ENCODE data around the gene DOP1A. TPM values are rescaled to one million over a fixed set of nuclear protein-coding genes. Genes with fewer than 3 reads are reported as not detected.

The DOP1A gene
- total and polyA plus RNA-seq, 2 donors (not counting 1 experiment from before 2014, with no cell fraction given), result 9.4 to 28.3 TPM

- no peaks in the 10 kb centered on the region for H3K9me3 Mint-ChIP-seq (ENCODE audit: insufficient read depth)
- WGBS (ENCODE audit: insufficient coverage), result 100% methylated on average over 5 of the region's 5 CpGs
- no peak overlapping the region for H2AFZ ChIP-seq (ENCODE audit: insufficient read depth, low read depth, low read length, poor library complexity, severe bottlenecking)
Observed at GRCh38 chr6:83138118-83138722, 70.7 kb downstream of the DOP1A start.

More at GRCh38 chr6:83138118-83138722, 70.7 kb downstream of the DOP1A start:
- intact Hi-C loops (cut with micrococcal nuclease), result no loop called here
- no peak for TF ChIP-seq EZH2 (IDR thresholded peaks at IDR 0.05; ENCODE audit: borderline replicate concordance, insufficient read depth, low read depth, low read length, poor library complexity, severe bottlenecking)
- TF ChIP-seq CTCF (IDR thresholded peaks at IDR 0.05), result no peak
- Histone ChIP-seq H3K27ac (ENCODE audit: low read length in 2 of 2) (no peak overlapping the region), H3K9ac (ENCODE audit: low read length) (no peak overlapping the region), H3K4me1 (ENCODE audit: control insufficient read depth in 2 of 2, insufficient read depth in 2 of 2, low read length in 2 of 2) (no peaks in the 10 kb centered on the region), H3K79me2 (ENCODE audit: control insufficient read depth, insufficient read depth, low read length) (no peaks in the 10 kb centered on the region), H3K36me3 (replicated peaks in 1 of 2; ENCODE audit: control extremely low read depth in 1 of 2, control insufficient read depth in 1 of 2, extremely low read depth in 1 of 2, insufficient read depth in 2 of 2, low read length in 1 of 2) (peaks cover 17 to 32% of the 10 kb centered on the region in 2 experiments), H3K9me3 (ENCODE audit: control extremely low read depth in 1 of 3, control insufficient read depth in 2 of 3, insufficient read depth in 1 of 3, low read length in 2 of 3) (no peaks in the 10 kb centered on the region), H3K27me3 (replicated peaks in 1 of 4; ENCODE audit: control extremely low read depth in 1 of 4, control insufficient read depth in 3 of 4, insufficient read depth in 4 of 4, low read length in 3 of 4) (no peaks in the 10 kb centered on the region), H4K20me1 (ENCODE audit: control insufficient read depth, insufficient read depth, low read length, poor library complexity, severe bottlenecking) (no peaks in the 10 kb centered on the region), H3K4me2 (replicated peaks; ENCODE audit: low read depth, low read length, poor library complexity, severe bottlenecking) (no peak overlapping the region), H3K4me3 (ENCODE audit: control extremely low read depth in 1 of 5, extremely low read depth in 1 of 5, insufficient read depth in 1 of 5, low read depth in 2 of 5, low read length in 4 of 5) (no peak overlapping the region)
- Mint-ChIP-seq H3K4me1 (no peaks in the 10 kb centered on the region), H3K27me3 (no peaks in the 10 kb centered on the region), H3K27ac (no peak overlapping the region), H3K4me3 (no peak overlapping the region)
- no peak for ATAC-seq (ENCODE audit: low read depth)
- DNase-seq, result no peak
- ChIA-PET CTCF (interaction anchor here (1.1 kb wide), 1 partner anchor 71 kb away, joined by 3 read pairs; the partner anchor contains the start of gene DOP1A), POLR2A (no interaction called here)

Data from B cell (primary cell).